Ramos (cell line): Measurements from ENCODE around the gene STXBP5.

Source experiments
- in situ Hi-C: fragments of 300-500 bp; cut with MboI; formaldehyde crosslinking; loops from one replicate; pipeline ENCODE4 v1.14.3; 2022; ENCODE audit warnings: low sequenced_read_pairs; ENCODE audit not compliant: unreplicated experiment

Gene STXBP5

DNA sequence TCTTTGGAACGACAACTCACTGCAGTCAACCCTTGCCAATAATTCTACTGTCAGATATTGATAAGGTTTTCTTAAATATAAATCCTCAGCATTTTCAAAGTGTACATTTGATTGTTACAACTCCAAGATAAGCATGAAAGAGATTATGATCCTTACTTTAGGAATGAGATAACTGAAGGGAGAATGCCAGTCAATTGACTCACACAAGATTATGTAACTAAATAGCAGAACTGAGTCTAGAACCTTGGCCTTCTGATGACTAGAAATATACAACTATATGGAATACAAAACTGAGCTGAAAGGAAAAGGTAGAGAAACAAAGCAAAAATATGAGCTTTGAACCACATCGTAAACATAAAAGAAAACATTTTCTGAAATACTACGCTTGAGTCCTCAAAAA lies 26.9 kb upstream of the STXBP5 start:
- in situ Hi-C loops, result no loop called here

GRCh38 chr6:147178355-147178754 lies 25.9 kb upstream of the STXBP5 start:
- in situ Hi-C loops, result no loop called here

GRCh38 chr6:147179809-147180208 lies 24.4 kb upstream of the STXBP5 start:
- in situ Hi-C loops, result no loop called here

GRCh38 chr6:147180926-147181325 lies 23.3 kb upstream of the STXBP5 start:
- in situ Hi-C loops, result no loop called here

- in situ Hi-C loops, result no loop called here
These were observed 19.8 kb upstream of the STXBP5 start for GRCh38 chr6:147184379-147184778.

- in situ Hi-C loops, result no loop called here
These were observed 19.0 kb upstream of the STXBP5 start for GRCh38 chr6:147185216-147185615.

DNA sequence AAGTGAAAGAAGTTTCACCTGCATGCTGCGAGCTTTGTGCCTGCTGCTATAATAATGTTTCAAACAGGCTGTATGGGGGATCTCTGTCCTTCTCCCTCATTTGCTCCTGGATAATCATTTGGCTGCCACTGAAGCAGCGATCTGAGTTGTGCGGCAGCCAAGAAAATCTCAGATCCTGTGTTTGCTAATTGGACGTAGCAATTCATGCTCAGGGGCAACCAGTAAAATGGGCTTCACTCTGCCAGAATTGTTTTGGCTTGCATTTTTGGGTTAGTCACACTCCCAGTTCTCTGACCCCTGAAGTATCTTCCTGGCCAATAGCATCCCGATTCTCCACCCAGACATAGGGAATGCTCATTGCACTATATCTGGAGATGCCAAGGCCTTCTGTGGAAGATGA lies 13.7 kb upstream of the STXBP5 start:
- in situ Hi-C loops, result no loop called here

- in situ Hi-C loops, result no loop called here
These were observed 11.8 kb upstream of the STXBP5 start for GRCh38 chr6:147192278-147192911.

GRCh38 chr6:147194652-147195411 lies 9.4 kb upstream of the STXBP5 start:
- in situ Hi-C loops, result no loop called here

DNA sequence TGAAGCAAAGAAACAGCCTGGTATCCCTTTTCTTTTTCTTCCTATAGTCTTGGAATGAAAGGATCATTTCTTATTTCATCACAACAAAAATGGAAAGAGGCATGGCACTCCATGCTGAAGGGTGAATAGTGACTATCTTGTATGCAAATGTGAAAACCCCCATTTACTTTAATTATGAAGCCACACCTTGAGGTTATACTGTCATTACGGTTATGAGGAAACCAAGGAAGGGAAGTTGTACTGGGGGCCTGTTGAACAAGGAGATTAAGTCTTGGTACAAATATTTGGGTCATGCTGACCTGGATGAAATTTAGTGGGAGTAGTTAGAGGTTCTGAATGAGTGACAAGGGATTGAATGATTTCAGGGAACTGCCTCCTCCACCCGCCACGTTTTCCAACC lies 8.7 kb upstream of the STXBP5 start:
- in situ Hi-C loops, result no loop called here

DNA sequence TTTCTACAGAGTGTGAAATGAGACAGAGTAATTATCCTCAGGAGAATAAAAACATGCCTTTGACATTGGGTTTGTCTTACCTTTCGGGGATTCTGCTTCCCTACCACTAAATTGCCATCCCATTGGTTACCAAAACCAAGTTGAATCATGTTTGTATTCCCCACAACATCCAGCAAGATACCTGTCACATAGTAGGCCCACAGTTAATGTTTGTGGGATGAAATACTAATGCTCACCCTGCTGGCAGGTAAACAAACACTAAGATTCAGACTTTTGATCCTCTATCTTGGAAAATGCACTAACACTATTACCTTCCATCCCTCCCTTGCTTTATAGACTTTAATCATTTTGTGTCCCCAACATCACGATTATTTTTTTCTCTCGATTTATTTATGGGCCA lies 8.2 kb upstream of the STXBP5 start:
- in situ Hi-C loops, result no loop called here

DNA sequence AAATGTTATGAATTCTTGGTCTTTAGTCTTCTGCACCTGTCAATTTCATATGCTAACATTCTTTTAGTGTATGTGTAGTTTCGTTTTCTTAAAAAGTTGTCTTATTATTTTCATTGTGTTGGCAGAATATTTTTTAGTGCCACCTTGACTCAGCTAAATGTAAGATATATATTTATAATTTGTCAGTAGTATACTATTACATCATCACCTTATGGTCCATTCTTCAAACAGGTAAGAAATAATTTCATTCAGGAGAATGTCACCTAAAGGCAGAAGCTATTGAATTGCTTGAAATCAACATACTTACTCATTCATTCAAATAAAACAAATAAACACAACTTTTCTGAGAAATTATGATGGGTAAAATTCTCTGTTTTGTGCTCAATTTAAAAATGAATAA lies 3.5 kb upstream of the STXBP5 start:
- in situ Hi-C loops, result no loop called here

DNA sequence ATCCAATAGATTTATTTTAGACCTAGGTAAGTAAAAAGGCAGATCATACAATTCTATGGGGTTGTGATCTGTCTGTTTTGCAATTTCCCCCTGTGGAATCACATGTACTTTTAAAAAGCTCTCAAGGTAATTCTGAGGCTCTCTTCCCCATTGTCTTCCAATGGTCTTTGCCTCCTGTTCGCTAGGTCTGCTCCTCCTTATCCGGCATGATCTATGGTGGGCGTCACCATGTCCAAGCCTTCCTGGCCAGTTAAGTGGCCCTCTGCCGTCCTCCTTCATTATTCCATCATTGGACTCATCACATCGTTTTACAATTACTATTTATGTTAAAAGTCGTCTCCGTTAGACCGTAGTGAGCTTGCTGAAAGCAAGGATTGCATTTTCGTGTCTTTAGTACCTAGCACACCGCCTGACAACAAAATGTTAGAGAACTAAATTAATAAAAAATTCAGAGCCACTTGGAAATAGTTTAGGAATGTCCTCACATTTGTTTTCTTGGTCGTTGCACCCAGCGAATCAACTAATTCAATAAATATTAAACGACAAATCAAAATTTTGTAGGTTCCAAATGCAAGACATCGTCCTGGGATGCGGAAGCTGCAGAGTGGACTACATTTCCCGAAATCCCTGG lies 2.2 kb upstream of the STXBP5 start:
- in situ Hi-C loops, result no loop called here

DNA sequence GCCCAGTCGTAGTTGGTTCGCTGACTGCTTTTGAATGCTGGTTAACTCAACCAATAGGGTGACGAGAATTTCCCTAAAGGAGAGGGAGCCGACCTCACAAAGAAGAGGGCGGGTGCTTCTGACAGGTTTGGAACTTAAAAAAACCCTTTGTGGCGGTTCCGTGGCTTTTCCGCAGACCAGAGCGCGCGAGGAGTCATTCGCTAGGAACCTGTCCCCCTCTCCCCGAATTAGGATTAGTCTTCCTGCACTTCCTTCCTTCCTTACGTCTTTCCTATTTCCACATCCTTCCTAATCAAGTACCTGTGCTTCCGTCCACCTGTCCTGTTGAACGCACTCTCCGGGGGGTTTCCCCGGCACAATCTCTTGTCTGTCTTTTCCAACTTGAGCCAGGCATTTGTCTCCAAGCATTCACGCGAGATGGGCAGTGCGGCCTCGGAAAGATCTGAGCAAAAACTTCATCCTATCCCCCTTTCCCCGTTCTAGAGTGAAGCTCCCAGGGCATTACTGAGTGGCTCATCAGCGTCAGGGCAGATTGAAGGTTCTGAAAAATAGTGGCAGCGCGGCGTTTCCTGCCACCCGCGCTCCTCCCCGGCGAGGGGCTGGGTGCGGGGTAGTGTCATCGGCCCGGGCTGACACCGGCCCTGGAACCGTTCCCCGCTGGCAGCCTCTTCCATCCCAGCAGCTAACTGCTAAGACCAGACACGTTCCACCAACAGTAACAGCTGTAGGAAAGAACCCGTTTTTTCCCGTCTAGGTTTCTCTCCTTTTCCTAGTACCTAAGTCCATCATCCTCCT lies 1.5 kb upstream of the STXBP5 start:
- in situ Hi-C loops, result no loop called here

DNA sequence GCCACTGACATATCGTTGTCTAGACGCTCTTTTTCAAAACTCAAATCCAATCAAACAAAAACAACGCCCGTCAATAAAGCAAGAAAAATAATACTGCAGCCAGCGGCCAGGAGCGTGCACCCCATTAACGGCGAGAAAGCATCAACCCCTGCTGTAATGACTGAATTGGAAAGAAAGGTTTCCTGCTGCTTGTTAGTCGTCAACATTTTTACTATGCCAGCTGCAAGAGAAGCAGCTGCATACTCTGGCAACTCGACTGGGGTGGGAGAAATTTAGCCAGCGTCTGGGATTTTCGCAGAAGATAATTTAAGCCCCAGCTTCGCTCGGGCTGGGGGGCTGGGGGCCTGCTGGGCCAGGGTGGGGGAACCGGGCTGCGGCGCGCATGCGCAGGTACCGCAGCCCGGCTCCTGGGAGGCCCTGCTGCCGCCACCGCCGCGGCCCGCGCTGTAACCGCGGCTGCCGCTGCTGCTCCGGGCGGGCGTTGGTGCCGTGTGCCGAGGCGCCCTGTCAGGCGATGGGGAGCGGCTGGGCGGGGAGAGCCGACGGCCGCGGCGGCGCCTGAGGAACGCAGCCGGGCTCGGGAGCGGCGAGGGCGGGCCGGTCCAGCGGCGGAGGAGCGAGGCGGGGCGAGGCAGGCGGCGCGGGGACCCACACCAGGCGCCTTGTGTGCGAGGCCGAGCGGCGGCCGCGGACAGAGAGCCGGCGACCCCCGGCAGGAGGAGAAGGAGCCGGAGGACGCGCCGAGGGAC lies 732 bp upstream of the STXBP5 start:
- in situ Hi-C loops, result no loop called here

DNA sequence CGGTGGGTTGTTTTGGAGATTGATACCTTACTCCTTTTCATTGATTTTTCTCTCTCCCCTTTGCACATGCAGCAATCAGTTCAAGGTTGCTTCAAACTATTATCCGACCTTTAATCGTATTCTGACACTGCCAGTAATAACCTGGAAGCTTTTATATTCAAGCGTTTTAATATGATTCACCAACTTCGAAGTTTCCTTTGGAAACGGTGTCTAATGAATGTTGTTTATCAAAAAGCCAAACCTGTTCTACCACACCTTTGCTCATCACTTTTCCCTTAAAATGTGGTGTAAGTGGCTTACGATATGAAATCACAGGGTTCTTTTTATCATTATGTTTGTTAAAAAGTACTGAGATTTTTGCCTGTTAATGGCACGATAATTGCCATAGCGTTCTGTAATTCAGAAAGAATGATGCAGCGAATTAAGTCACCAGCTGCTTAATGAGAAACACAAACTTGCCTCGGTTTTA lies 660 bp downstream of the STXBP5 start:
- in situ Hi-C loops, result no loop called here

- in situ Hi-C loops, result no loop called here
These were observed 1.7 kb downstream of the STXBP5 start for GRCh38 chr6:147205690-147206600.

DNA sequence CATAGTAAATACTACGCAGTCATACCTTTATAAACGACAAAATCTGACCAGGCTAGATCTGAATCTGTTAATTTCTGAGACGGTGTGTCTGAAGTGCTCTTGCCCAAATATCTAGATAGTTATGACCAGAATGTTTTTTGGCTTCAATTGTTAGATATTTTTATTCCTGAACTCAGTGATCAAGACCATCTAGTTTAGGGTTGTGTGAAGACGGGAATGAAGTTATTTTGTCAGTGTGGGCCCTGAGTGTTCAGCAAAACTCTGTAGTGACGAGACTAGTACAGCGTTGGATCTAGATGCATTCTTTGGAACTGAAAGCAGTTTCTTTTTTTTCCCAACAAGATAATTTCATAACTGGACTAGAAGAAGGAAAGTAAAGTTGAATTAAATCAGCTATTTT lies 3.1 kb downstream of the STXBP5 start:
- in situ Hi-C loops, result no loop called here
